Measurements from ENCODE around the gene ACAA1.
"Not testable (repeated sequence)": the region's sequence is repeated elsewhere in the genome, so short reads cannot be mapped to it uniquely, and the experiment has no call there.

ACAA1 gene

GRCh38 chr3:38153221-38153620 is 16.3 kb upstream of the ACAA1 start:
- no peak for DNase-seq (ENCODE audit: low spot score)

- DNase-seq (ENCODE audit: low spot score) = no peak
Observed at GRCh38 chr3:38152609-38153008, 15.7 kb upstream of the ACAA1 start.

- no peak for DNase-seq (ENCODE audit: low spot score)
Observed at GRCh38 chr3:38151667-38152265, 14.8 kb upstream of the ACAA1 start.

GRCh38 chr3:38150780-38151528 is 14.0 kb upstream of the ACAA1 start:
- no peak for DNase-seq (ENCODE audit: low spot score)

GRCh38 chr3:38149708-38150107 is 12.8 kb upstream of the ACAA1 start:
- DNase-seq (ENCODE audit: low spot score) = no peak

- no peak for DNase-seq (ENCODE audit: low spot score)
Observed at GRCh38 chr3:38148311-38148882, 11.5 kb upstream of the ACAA1 start.

- no peak for DNase-seq (ENCODE audit: low spot score)
Observed at GRCh38 chr3:38147421-38147820, 10.5 kb upstream of the ACAA1 start.

- DNase-seq (ENCODE audit: low spot score) = no peak
Observed at GRCh38 chr3:38146504-38146903, 9.6 kb upstream of the ACAA1 start.

- DNase-seq (ENCODE audit: low spot score) = no peak
Observed at GRCh38 chr3:38143511-38143910, 6.6 kb upstream of the ACAA1 start.

GRCh38 chr3:38142959-38143358 is 6.0 kb upstream of the ACAA1 start:
- no peak for DNase-seq (ENCODE audit: low spot score)

- no peak for DNase-seq (ENCODE audit: low spot score)
Observed at GRCh38 chr3:38141952-38142273, 5.0 kb upstream of the ACAA1 start.

GRCh38 chr3:38141173-38141951 is 4.4 kb upstream of the ACAA1 start:
- DNase-seq (ENCODE audit: low spot score) = no peak

- no peak for DNase-seq (ENCODE audit: low spot score)
Observed at GRCh38 chr3:38140326-38141172, 3.6 kb upstream of the ACAA1 start.

- no peak for DNase-seq (ENCODE audit: low spot score)
Observed at GRCh38 chr3:38139652-38140051, 2.7 kb upstream of the ACAA1 start.

GRCh38 chr3:38139191-38139590 is 2.3 kb upstream of the ACAA1 start:
- DNase-seq (ENCODE audit: low spot score) = no peak

- DNase-seq (ENCODE audit: low spot score) = peak; percentile 51
Observed at GRCh38 chr3:38138349-38139190, 1.6 kb upstream of the ACAA1 start, which contains the start of gene MYD88. Gene MYD88, plus strand, starts transcription at chr3:38138661. Its CDS starts 40 bp downstream, at chr3:38138701.

- peak; percentile 22 for DNase-seq (ENCODE audit: low spot score)
Observed at GRCh38 chr3:38137615-38138348, 855 bp upstream of the ACAA1 start.

- no peak for DNase-seq (ENCODE audit: low spot score)
Observed at GRCh38 chr3:38136393-38136776, 542 bp downstream of the ACAA1 start.

GRCh38 chr3:38135621-38136277 is 1.2 kb downstream of the ACAA1 start:
- not testable (repeated sequence) for DNase-seq (ENCODE audit: low spot score)

Measured in globus pallidus (tissue), 1 donor.